HUDEP-2 (cell line): ENCODE results near the gene ARPC4.

Experiments used
- DNase-seq, 76 experiments: peaks; one replicate each; lab custom pipeline; 2025; ENCODE audit not compliant: unreplicated experiment in 76 of 76; lab: John Stamatoyannopoulos, UW

Gene ARPC4

GRCh38 chr3:9787714-9788113, 5.2 kb upstream of the ARPC4 start:
- no peak for DNase-seq

DNA sequence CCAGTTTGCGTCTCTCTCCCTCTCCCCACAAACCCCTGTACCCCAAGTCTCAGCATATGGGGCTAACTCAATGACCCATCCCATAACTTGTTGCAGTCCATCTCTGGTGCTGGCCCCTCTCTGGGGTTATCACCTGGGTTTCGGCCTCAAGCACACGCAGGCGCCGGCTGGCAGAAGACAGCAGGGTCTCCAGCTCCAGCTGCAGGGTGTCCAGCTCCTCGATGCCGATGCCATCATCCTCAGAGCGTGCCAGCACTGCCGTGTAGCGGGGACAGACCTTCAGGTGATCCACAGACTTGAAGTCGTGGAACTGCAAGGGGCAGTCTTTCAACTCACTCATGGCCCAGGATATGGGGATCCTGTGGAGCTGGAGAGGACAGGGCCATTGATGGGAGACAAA, 1.8 kb upstream of the ARPC4 start:
- no peak for DNase-seq

DNA sequence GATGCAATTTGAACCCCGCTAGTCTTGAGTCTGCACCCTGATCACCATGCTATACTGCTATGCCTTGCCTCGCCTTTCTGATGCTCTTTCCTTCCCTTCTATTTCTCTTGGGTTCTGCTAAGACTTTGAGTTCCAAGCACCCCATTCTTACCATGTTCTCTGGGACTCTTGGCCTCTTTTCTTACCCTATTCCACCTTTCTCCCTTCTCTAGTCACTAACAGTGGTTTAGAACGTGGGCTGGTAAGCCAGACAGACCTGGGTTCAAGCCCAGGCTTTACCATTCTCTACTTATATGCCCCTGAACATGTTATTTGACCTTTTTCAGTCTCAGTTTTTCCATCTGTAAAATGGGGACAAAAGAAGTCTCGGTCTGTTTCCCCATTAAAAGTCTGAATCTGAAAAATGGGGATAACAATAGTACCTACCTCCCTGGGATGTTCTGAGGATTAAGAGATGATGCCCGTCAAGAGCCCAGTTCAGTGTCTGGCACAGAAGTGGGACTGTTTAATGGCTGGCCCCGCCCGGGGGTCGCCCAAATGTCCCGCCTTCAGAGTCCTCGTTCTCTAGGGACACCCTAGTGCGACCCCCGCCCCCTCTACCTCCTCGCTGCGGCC, 985 bp upstream of the ARPC4 start:
- DNase-seq = no peak

DNA sequence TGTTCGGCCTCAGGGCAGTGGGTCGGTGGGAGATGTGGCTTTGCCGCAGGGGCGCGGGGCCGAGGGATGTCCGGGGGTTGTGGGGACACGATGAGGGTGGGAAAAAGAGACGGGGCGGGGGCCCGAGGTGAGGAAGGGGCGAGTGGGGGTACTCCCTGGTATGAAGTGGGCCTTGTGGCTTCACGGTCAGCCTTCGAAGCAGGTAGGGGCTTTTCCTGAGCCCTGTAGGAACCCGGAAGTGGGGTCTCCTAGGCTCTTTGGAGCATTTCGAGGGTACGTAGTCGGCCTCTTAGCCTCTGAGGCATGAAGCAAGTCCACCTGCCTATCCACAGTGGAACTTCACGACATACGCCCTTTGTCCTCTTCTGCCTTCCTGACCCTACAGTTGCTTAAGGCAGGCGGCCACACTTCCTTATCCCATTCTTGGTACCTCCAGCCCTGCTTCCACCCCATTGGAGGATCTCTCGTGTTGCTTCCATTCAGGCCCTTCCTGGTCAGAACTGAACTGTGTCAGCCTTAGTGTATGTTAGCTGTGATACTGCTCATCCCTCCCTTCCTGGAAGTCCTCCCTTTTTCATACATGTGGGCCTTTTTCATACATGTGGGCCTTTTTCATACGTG, 389 bp downstream of the ARPC4 start:
- DNase-seq = peak in 22 of 76 experiments; percentile 8 to 43 (median 22)

DNA sequence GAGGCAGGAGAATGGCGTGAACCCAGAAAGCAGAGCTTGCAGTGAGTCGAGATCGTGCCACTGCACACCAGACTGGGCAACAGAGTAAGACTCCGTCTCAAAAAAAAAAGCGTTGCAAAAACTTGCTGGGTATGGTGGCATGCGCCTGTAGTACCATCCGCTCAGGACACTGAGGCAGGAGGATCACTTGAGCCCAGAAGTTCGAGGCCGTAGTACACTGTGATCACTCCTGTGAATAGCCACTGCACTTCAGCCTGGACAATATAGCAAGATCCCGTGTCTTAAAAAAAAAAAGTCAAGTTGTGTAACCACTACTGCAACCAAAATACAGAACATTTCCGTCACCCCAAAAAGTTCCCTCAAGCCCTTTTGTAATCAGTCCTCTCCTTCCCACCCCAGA, 1.5 kb downstream of the ARPC4 start:
- DNase-seq = no peak

DNA sequence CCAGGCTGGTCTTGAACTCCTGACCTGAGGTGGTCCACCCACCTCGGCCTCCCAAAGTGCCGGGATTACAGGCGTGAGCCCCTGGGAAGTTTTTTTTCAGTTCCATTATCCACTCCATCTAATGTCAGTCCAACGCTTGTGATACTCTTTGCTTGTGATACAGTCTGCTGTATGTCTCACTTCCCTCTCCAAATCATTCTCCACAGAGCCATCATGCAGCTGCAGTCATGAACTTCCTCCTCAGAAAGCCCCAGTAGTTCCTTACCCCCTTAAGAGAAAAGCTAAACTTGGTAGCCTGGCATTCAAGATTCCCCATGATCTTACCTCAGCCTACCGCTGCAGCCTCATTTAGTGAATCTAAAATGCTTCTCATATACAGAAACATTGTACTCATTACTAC, 2.3 kb downstream of the ARPC4 start:
- no peak for DNase-seq

GRCh38 chr3:9797196-9797945, 4.5 kb downstream of the ARPC4 start:
- no peak for DNase-seq

DNA sequence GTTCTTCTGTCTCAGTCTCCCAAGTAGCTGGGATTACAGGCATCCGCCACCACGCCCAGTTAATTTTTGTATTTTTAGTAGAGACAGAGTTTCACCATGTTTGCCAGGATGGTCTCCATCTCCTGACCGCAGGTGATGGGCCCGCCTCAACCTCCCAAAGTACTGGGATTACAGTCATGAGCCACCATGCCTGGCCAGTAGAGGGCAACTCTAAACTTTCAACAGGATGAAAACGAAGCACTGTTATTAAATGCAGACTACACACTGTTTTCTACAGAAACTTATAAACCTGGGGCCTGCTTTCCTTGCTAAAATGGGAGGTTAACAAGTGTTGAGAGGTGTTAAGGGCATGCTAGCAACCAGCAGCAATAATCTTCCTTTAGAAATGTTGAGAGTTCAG, 7.6 kb downstream of the ARPC4 start:
- no peak for DNase-seq

- DNase-seq = no peak
Observed at GRCh38 chr3:9803494-9803893, 10.6 kb downstream of the ARPC4 start.

DNA sequence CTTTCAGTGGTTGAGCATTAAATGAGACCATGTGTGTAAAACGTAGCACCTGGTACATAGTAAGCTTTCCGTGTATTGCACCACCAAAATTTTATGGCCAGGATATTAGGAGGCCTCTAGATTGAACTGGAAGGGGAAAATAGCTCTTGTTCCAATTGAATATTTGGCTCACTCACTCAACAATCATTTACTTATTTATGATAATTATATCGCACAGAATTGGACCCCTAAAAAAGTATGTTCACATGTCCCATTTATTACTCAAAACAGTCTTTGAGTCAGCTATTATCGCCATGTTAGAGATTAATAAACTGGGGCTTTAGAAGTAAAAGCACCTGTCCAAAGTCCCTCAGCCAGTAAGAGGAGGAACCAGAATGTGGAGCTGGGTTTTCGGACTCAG, 12.1 kb downstream of the ARPC4 start:
- no peak for DNase-seq

DNA sequence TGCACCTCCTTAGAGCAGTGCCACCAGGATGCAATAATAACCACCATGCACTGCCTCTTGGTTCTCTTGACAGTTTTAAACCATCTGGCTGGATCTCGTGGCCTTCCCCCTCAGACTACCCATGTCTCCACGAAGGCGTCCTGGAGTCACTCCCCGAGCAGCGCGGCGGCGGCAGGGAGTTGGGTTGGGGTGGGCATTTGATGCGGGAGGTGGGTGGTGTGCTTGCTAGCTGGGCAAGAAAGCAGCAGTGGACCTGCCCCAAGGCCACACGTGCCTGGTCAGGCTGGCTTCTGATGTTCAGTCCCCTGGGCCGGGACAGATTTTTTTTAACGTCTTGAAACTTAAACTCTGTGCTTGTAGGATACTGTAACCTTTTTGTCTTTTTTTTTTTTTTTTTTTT, 13.3 kb downstream of the ARPC4 start:
- no peak for DNase-seq

- DNase-seq = no peak
Observed at GRCh38 chr3:9806688-9807589, 14.1 kb downstream of the ARPC4 start.

GRCh38 chr3:9807981-9808344, 15.1 kb downstream of the ARPC4 start:
- no peak for DNase-seq

DNA sequence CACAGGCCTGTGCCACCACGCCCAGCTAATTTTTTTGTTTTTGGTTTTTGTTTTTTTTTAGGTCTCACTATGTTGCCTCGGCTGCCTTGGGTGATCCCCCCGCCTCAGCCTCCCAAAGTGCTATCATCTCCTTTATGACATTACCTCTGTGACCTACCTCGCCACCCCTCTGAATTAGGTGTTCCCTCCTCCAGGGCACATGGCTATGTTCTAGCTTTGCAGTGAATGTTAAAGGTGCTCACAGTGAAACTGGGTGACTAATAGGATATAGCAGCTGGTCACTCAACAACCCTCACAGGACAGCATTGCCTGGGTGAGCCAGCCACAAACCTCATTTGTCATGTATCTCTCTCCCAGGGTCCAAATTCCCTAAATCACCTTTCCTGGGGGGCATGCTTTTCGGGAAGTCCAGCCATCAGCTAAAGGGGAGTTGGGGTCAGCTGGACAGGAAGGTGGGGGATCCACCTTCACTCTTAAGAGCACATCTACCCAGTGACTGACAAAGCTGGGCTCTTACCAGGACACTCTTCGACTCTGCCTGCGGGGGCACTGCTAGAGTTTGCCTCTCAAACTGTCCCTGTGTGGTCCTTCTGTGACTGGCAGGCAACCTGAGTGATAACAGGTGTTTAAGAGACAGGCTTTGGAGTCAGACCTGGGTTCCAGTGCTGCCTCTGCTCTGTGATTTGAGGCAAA, 15.6 kb downstream of the ARPC4 start:
- DNase-seq = peak in 60 of 76 experiments; percentile 7 to 67 (median 35)

DNA sequence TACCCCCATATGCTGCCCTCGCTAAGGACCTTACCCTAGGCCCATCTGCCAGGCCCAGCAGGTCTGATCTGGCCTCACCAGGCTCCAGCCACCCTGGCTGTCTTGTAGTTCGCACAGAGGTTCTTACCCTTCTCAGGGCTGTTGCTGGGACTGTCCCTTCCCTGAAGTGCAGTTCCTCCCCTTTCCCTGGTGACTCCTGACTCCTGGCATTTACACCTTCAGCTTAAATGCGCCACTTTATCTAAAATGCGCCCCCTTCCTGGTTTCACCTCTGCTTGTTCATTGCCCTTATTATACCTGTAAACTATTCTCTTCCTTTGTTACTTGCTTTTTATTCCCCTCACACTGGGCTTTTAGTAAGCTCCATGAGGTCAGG, 16.3 kb downstream of the ARPC4 start:
- peak in 1 of 76 experiments; percentile 12 for DNase-seq

- DNase-seq = peak in 46 of 76 experiments; percentile 6 to 65 (median 30)
Observed at GRCh38 chr3:9809615-9810432, 16.9 kb downstream of the ARPC4 start, which contains the start of gene TTLL3. Gene TTLL3, plus strand, starts transcription at chr3:9810262. Its CDS starts 400 bp downstream, at chr3:9810662.

- no peak for DNase-seq
Observed at GRCh38 chr3:9810433-9810770, 17.5 kb downstream of the ARPC4 start.

- DNase-seq = no peak
Observed at GRCh38 chr3:9810846-9811245, 18.0 kb downstream of the ARPC4 start.

GRCh38 chr3:9812870-9813483, 20.1 kb downstream of the ARPC4 start:
- no peak for DNase-seq
